DOHH2 (cell line): ENCODE data around the gene ROR2.

Experiments
- H3F3A ChIP-seq: fragments of 200-600 bp; sonication (generic), shearing (Covaris generic); 2 replicates; pipeline ENCODE4 v1.6.0; 2016; ENCODE audit warnings: antibody characterized with exemption, mild to moderate bottlenecking; ENCODE audit not compliant: control insufficient read depth, insufficient read depth
- H3K27ac ChIP-seq: fragments of 200-600 bp; sonication (generic); 2 replicates; pipeline ENCODE4 v1.5.1; 2014; ENCODE audit warnings: low read depth, mild to moderate bottlenecking, low read length, moderate library complexity
- H3K27me3 ChIP-seq: fragments of 200-600 bp; sonication (generic); 2 replicates; pipeline ENCODE4 v1.6.1; 2014; ENCODE audit warnings: mild to moderate bottlenecking, low read length, mixed read lengths; ENCODE audit not compliant: control insufficient read depth
- H3K36me3 ChIP-seq: fragments of 200-600 bp; sonication (generic); 2 replicates; pipeline ENCODE4 v1.6.1; 2014; ENCODE audit warnings: mild to moderate bottlenecking, low read length, moderate library complexity, mixed read lengths; ENCODE audit not compliant: control insufficient read depth
- H3K4me1 ChIP-seq: fragments of 200-600 bp; sonication (generic); 2 replicates; pipeline ENCODE4 v1.6.1; 2014; ENCODE audit warnings: mild to moderate bottlenecking, low read length, mixed read lengths; ENCODE audit not compliant: control insufficient read depth
- H3K4me2 ChIP-seq: fragments of 200-600 bp; sonication (generic); 2 replicates; pipeline ENCODE4 v1.6.0; 2014; ENCODE audit warnings: mild to moderate bottlenecking, low read length, moderate library complexity
- H3K4me3 ChIP-seq: fragments of 200-600 bp; sonication (generic); 2 replicates; pipeline ENCODE4 v1.5.1; 2014; ENCODE audit warnings: mild to moderate bottlenecking, low read length, mixed read lengths
- H3K79me2 ChIP-seq: fragments of 200-600 bp; sonication (generic); 2 replicates; pipeline ENCODE4 v1.6.1; 2014; ENCODE audit warnings: mild to moderate bottlenecking, low read length, mixed read lengths; ENCODE audit not compliant: control insufficient read depth
- H3K9me2 ChIP-seq: fragments of 200-600 bp; sonication (generic); replicated peaks from 2 replicates; pipeline ENCODE4 v1.6.1; 2014; ENCODE audit warnings: mild to moderate bottlenecking, low read length, mixed read lengths; ENCODE audit not compliant: control insufficient read depth
- H3K9me3 ChIP-seq: fragments of 200-600 bp; sonication (generic); 2 replicates; pipeline ENCODE4 v1.6.1; 2014; ENCODE audit warnings: antibody characterized with exemption, low read length, mixed read lengths; ENCODE audit not compliant: control insufficient read depth, insufficient read depth
- H4K20me1 ChIP-seq: fragments of 200-600 bp; sonication (generic); 2 replicates; pipeline ENCODE4 v1.6.0; 2014; ENCODE audit warnings: low read depth, mild to moderate bottlenecking, antibody characterized with exemption, low read length, moderate library complexity; ENCODE audit not compliant: control insufficient read depth, insufficient read depth
- CTCF ChIP-seq: fragments of 200-600 bp; sonication (generic); IDR thresholded peaks from one replicate; pipeline ENCODE4 v1.5.1; 2014; ENCODE audit warnings: antibody characterized with exemption, mild to moderate bottlenecking, low read depth, low read length; ENCODE audit not compliant: poor library complexity, severe bottlenecking
- EZH2phosphoT487 ChIP-seq: fragments of 200-600 bp; sonication (generic); IDR thresholded peaks from 2 replicates; pipeline ENCODE4 v1.6.1; 2017; ENCODE audit warnings: borderline replicate concordance, mild to moderate bottlenecking, antibody characterized with exemption, low read length, moderate library complexity, mixed read lengths

The ROR2 gene

DNA sequence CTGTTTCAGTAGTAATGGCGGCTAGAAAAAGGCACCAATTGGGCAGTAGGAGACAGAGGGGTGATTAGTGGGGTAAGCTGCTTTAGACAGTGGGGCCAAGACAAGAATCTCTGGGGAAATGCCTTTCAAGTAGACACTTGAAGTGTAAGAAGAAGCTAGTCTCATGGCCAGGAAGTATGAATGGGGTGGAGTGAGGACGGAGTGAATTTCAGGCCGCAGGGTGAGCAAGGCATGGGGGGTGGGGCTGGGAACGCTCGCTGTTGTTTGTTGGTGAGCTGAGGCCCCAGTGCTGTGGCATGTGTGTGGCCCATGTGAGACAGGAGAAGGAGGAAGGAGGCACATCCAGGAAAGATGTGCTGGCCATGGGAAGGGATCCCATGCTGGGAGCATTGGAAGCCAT lies 377.2 kb downstream of the ROR2 start:
- Histone ChIP-seq H3K79me2 (no peaks in the 10 kb centered on the region), H3K36me3 (no peaks in the 10 kb centered on the region), H3K4me1 (no peaks in the 10 kb centered on the region), H4K20me1 (no peaks in the 10 kb centered on the region), H3K4me2 (no peak overlapping the region), H3K9me2 (no peaks in the 10 kb centered on the region), H3K27ac (no peak overlapping the region), H3K9me3 (no peaks in the 10 kb centered on the region), H3K27me3 (peaks cover 9% of the 10 kb centered on the region; the same call in 1 of the 2 replicates), H3K4me3 (no peak overlapping the region), H3F3A (no peaks in the 10 kb centered on the region)
- no peak for TF ChIP-seq EZH2phosphoT487
- TF ChIP-seq CTCF: no peak

DNA sequence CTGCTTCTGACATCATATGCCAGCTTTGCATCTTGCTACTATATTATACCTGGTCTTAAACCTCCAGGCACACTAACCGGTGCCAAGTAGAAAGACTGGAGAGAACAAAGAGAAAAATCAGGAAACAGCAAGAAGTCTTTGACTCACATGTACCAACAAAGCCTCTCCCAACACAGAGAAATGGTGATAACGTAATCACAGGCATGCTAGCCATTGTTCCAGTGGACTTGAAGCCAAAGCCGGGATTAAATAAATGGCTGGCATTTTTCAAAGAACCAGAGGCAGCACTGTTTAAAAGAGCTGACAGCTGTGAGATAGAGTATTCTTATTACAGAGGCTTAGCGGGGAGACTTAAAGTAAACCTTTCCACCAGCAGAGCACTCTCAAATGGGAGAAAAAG lies 378.0 kb downstream of the ROR2 start:
- H3K79me2 ChIP-seq: no peaks in the 10 kb centered on the region
- no peaks in the 10 kb centered on the region for H3K4me1 ChIP-seq
- TF ChIP-seq EZH2phosphoT487 (no peak), CTCF (no peak)

GRCh38 chr9:91571036-91571435 lies 379.0 kb downstream of the ROR2 start:
- TF ChIP-seq EZH2phosphoT487 (no peak), CTCF (no peak)
- H3K79me2 ChIP-seq: no peaks in the 10 kb centered on the region
- no peak overlapping the region for H3K27ac ChIP-seq
- H3K27me3 ChIP-seq: peaks cover 9% of the 10 kb centered on the region; the same call in 1 of the 2 replicates
- H3F3A ChIP-seq: no peaks in the 10 kb centered on the region
- H3K4me1 ChIP-seq: no peaks in the 10 kb centered on the region
- H3K36me3 ChIP-seq: no peaks in the 10 kb centered on the region
- H3K4me2 ChIP-seq: no peak overlapping the region
- no peaks in the 10 kb centered on the region for H3K9me2 ChIP-seq
- no peaks in the 10 kb centered on the region for H4K20me1 ChIP-seq
- no peaks in the 10 kb centered on the region for H3K9me3 ChIP-seq
- no peak overlapping the region for H3K4me3 ChIP-seq

More for the DNA sequence above, 378.0 kb downstream of the ROR2 start:
- Histone ChIP-seq H3K9me2 (no peaks in the 10 kb centered on the region), H3K4me2 (no peak overlapping the region), H3F3A (no peaks in the 10 kb centered on the region), H3K27me3 (peaks cover 9% of the 10 kb centered on the region; the same call in 1 of the 2 replicates), H3K27ac (no peak overlapping the region), H3K9me3 (no peaks in the 10 kb centered on the region), H3K36me3 (no peaks in the 10 kb centered on the region), H4K20me1 (no peaks in the 10 kb centered on the region), H3K4me3 (no peak overlapping the region)
